HG02885 (cell line): ENCODE data around the gene ACBD4.
"Not testable (repeated sequence)": the region's sequence is repeated elsewhere in the genome, so short reads cannot be mapped to it uniquely, and the experiment has no call there.

ENCODE experiments used
- ATAC-seq: cut with Tn5 transposase; IDR thresholded peaks from one replicate; pipeline ENCODE4 v1.9.1; 2021; ENCODE audit warnings: mild to moderate bottlenecking; ENCODE audit not compliant: unreplicated experiment, poor library complexity

The ACBD4 gene

GRCh38 chr17:45117848-45118646 is 17.4 kb upstream of the ACBD4 start:
- ATAC-seq, result no peak

DNA sequence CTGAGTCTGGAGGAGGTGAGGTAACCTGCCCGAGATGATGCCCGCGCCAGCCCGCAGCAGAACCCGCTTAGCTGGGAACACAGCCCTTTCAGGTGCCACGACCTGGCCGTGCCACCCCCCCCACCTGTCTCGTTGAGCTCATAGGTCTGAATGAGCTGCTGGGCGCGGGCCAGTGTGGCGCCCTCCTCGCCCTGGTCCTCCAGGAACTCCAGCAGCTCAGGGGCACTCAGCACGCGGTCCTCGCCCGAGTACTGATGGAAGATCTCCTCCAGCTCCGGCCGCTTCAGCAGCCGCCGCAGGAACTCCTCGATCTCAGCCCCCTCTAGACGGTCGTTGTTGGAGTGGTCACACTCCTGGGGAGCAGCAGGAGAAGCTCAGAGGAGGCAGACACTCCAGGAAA is 16.8 kb upstream of the ACBD4 start:
- no peak for ATAC-seq

DNA sequence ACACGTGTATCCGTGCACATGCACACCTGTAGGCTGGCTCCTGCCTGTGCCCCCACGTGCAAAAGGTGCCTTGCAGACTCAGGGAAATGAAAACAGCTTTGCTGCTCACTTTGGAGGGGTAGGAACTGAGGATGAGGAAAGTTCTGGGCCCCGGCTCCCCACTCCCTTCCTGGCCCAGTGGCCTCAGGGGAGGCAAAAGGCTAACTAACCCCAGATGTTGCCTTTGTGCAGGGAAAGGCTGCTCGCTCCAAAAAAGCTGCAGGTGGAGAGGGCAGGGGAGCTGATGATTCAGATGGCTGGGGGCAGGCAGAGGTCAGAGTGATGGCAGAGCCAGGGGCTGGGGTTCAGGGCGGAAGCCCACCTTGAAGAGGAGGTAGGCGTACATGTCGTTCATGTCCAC is 15.5 kb upstream of the ACBD4 start:
- ATAC-seq, result no peak

DNA sequence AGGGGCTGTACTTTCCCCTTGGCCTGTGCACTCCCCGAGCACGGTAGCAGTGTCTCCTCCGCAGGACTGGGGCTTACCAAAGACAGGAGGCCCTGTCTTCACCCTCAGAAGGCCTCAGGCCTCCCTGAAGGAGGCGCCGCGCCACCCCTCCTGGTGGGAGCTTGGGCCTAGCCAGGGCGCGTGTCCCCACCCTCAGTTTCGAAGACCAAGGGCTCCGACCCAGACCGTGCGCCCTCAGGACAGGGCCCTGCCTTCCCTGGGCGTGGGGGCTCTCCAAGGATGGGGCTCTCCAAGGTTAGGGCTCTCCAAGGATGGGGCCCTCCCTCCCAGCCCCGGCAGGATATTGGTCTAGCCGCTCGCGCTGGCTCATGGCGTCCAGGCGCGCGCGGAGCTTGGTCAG is 14.9 kb upstream of the ACBD4 start:
- no peak for ATAC-seq

GRCh38 chr17:45121055-45121454 is 14.4 kb upstream of the ACBD4 start:
- no peak for ATAC-seq

DNA sequence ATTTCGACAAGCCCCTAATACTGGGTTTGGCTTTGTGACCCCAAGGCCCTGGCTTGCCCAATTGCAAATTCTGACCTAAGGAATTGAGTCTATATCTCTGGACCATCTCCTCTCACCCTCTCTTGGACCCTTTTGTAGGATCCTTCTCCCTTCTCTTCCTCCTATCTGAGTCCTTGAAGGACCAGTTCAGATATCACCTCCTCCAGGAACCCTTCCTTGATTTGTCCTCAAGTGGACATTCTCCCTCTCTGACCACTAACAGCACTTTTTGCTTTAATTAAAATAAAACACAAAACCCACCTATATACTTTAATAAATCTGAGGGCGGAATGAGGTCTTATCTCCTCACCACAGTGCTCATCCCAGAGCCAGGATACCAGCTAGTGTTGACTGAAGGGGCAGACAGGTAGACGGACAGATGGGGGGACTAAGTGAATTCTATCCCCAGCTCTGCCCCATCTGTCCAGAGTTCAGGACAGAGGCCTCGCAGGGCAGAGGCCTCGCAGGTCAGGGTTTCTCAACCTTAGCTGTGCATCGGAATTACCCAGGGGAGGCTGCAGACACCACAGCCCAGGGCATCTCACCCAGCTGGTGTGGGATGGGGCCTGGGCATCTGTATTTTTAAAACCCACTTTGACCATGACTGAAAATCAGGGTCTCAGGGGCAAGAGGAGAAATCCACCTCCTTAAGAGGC is 12.3 kb upstream of the ACBD4 start:
- no peak for ATAC-seq

GRCh38 chr17:45123930-45124796 is 11.3 kb upstream of the ACBD4 start:
- ATAC-seq, result no peak

- ATAC-seq, result not testable (repeated sequence)
These were observed 10.7 kb upstream of the ACBD4 start for GRCh38 chr17:45124797-45125122.

DNA sequence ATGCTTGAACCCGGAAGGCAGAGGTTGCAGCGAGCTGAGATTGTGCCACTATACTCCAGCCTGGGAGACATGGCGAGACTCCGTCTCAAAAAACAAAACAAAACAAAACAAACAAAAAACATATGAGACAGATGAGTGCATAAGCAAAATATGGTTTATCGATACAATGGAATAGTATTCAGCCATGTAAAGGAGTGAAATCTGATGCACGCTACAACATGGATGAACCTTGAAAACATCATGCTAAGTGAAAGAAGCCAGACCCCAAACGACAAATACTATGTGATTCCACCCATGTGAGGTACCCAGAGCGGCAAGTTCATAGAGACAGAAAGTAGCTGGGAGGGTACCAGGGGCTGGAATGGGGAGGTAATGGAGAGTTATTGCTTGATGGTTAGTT is 10.0 kb upstream of the ACBD4 start:
- ATAC-seq, result no peak

GRCh38 chr17:45127207-45127547 is 8.3 kb upstream of the ACBD4 start:
- no peak for ATAC-seq

- ATAC-seq, result no peak
These were observed 7.8 kb upstream of the ACBD4 start for GRCh38 chr17:45127548-45128300.

DNA sequence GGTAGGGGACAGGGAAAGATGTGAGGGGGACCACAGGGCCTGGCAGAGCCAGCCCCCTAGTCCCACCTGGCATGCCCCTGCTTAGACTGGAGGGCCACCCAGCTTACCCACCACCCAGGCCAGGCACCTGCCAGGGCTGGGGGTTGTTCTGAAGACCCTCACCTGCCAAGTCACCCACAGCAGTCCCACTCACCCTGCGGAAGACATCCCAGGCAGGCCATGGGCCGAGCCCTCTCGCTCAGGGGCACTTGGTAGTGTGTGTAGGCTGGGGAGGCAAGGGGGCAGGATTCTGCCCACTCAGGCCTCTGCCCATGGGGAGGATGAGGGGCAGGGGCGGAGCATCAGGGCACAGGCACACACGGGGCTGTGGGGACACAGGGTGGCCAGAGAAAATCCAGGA is 7.2 kb upstream of the ACBD4 start:
- no peak for ATAC-seq

DNA sequence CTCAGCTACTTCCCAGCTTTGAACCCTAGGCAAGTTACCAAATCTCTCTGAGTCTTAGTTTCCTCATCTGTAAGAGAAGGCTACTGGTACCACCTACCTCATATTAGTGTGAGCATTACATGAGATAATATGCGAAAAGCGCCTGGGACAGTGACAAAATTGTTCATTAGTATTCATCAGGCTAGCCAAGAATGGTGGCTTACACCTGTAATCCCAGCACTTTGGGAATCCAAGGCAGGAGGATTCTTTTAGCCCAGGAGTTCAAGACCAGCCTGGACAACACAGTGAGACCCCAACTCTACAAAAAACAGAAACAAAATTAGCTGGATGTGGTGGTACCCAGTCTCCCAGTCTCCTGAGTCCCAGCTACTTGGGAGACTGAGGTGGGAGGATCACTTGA is 6.5 kb upstream of the ACBD4 start:
- ATAC-seq, result no peak

DNA sequence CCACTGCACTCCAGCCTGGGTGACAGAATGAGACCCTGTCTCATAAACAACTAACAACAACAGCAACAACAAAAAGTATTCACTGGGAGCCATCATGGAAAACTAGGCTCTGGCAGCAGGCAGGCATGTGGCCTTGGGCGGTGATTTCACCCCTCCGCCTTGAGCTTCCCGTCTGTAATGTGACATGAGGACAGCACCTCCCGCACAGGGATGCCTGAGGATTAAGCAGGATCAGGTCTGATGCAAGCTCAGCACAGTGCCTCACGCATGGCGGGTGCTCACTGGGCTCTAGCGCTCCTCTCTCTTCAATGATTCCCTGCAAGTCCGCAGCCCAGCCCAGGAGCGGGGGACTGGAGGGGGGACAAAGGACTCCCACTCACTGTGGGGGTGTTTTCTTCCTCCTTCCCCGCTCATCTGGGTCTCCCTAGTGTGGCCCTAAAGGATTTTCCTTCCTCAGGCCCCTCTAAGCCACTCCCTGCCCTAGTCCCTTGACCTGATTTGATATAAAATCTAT is 6.0 kb upstream of the ACBD4 start:
- ATAC-seq, result no peak

- no peak for ATAC-seq
These were observed 5.4 kb upstream of the ACBD4 start for GRCh38 chr17:45129940-45130680.

DNA sequence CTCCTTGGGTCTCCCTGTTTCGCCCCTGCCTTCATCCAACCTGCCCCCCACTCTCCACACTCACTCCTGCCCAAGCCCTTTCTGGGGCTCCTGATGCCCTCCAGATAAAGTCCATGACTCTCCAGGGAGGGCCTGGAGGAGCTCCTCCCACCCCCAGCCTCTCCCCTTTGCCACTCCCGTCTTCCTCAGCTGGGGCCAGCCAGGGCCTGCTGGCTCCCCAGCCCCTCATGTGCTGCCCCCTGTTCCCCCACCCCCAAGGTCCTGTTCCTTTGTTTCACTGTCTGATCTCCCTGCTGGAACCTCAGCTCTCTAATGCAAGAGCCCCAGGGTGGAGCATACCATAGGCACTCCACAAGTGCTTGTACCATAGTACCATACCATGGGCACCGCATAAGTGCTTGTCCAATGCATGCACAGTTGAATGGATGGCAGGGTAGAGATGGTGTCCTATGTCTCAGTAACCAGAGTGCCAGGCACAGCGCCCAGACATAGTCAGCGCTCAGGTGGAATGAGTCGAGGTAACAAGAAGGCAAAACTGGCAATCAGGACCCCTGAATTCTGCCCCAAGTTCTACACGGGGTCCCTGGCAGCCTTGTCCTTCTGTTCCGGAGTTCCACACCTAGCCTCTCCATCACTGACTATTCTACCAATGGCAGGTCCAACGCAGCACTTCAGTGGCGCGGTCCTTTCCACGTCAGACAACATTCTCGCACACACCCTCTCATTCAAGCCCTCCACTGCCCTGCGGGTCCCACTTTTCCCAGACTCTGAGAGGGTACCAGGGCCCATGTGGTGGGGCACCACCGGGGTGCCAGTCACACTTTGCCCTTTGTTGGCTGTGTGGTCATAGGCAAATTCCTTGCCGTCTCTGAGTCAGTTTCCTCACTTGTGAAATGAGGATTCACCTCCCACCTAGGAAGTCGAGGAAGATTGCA is 4.5 kb upstream of the ACBD4 start:
- ATAC-seq, result no peak

DNA sequence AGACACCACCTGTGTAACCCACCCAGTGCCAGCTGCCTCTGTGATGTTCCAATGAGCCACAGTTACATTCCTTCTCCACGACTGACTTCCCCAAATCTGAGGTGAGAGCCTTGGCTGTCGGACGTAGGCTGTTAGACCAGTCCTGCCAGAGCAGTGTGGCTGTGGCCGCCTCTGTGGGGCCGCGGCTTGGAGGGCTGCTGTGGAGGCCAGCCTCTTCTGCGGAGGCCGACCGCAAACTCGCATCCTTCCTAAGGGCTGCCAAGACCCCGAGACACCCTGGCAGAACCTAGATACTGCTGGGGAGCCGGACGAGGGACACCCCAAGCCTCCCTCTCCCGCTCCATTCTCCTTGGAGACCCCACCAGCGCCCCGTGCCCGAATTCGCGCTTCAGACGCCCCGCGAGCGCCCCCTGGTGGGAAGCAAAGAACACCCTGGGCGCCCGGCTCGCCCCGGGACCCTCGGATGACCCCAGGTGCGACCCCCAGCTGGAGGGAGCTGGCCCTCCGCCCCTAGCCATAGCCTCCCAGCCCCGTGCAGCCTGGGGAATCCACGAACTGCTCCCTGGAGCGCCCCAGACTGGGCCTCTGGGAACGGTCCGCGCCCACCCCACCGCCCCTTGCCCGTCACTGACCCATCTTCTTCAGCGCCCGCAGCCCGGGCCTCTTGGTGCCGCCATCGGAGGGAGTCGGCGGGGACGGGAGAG is 3.7 kb upstream of the ACBD4 start:
- peak; percentile 1 for ATAC-seq

GRCh38 chr17:45132320-45132571 is 3.2 kb upstream of the ACBD4 start, which contains the start of gene PLCD3:
Gene PLCD3, minus strand, starts transcription at chr17:45132515. Its CDS starts 105 bp downstream, at chr17:45132410.
- ATAC-seq, result no peak
